Measurements from ENCODE around the gene CNTN4.

CNTN4 gene

GRCh38 chr3:2655229-2655701 is 556.6 kb downstream of the CNTN4 start:
- no peak overlapping the region for H3K27ac ChIP-seq
- TF ChIP-seq CTCF (IDR thresholded peaks at IDR 0.05; ENCODE audit: low read depth, low read length): no peak
- no peaks in the 10 kb centered on the region for H3K36me3 ChIP-seq
- DNase-seq: no peak
- H3K27me3 ChIP-seq (ENCODE audit: insufficient read depth, low read depth, severe bottlenecking): no peaks in the 10 kb centered on the region
- no peaks in the 10 kb centered on the region for H3K9me3 ChIP-seq (ENCODE audit: severe bottlenecking)
- H3K4me3 ChIP-seq (ENCODE audit: low read depth, low read length): no peak overlapping the region

GRCh38 chr3:2656806-2657777 is 558.4 kb downstream of the CNTN4 start:
- Histone ChIP-seq H3K36me3 (no peaks in the 10 kb centered on the region), H3K4me3 (ENCODE audit: low read depth, low read length) (no peak overlapping the region), H3K27ac (no peak overlapping the region), H3K27me3 (ENCODE audit: insufficient read depth, low read depth, severe bottlenecking) (no peaks in the 10 kb centered on the region), H3K9me3 (ENCODE audit: severe bottlenecking) (no peaks in the 10 kb centered on the region)
- DNase-seq: no peak
- TF ChIP-seq CTCF (IDR thresholded peaks at IDR 0.05; ENCODE audit: low read depth, low read length): no peak

GRCh38 chr3:2657971-2658370 is 559.3 kb downstream of the CNTN4 start:
- no peak for DNase-seq
- TF ChIP-seq CTCF (IDR thresholded peaks at IDR 0.05; ENCODE audit: low read depth, low read length): no peak
- Histone ChIP-seq H3K9me3 (ENCODE audit: severe bottlenecking) (no peaks in the 10 kb centered on the region), H3K4me3 (ENCODE audit: low read depth, low read length) (no peak overlapping the region), H3K27ac (no peak overlapping the region), H3K27me3 (ENCODE audit: insufficient read depth, low read depth, severe bottlenecking) (no peaks in the 10 kb centered on the region), H3K36me3 (no peaks in the 10 kb centered on the region)

- no peak for DNase-seq
- TF ChIP-seq CTCF (IDR thresholded peaks at IDR 0.05; ENCODE audit: low read depth, low read length): no peak
- H3K36me3 ChIP-seq: no peaks in the 10 kb centered on the region
- no peak overlapping the region for H3K27ac ChIP-seq
- H3K9me3 ChIP-seq (ENCODE audit: severe bottlenecking): no peaks in the 10 kb centered on the region
- no peaks in the 10 kb centered on the region for H3K27me3 ChIP-seq (ENCODE audit: insufficient read depth, low read depth, severe bottlenecking)
- H3K4me3 ChIP-seq (ENCODE audit: low read depth, low read length): no peak overlapping the region
Measured at GRCh38 chr3:2659896-2660295, 561.2 kb downstream of the CNTN4 start.

GRCh38 chr3:2661078-2661477 is 562.4 kb downstream of the CNTN4 start:
- Histone ChIP-seq H3K9me3 (ENCODE audit: severe bottlenecking) (no peaks in the 10 kb centered on the region), H3K27me3 (ENCODE audit: insufficient read depth, low read depth, severe bottlenecking) (no peaks in the 10 kb centered on the region)
- TF ChIP-seq CTCF (IDR thresholded peaks at IDR 0.05; ENCODE audit: low read depth, low read length): no peak

More at GRCh38 chr3:2661078-2661477, 562.4 kb downstream of the CNTN4 start:
- no peak overlapping the region for H3K4me3 ChIP-seq (ENCODE audit: low read depth, low read length)
- H3K36me3 ChIP-seq: no peaks in the 10 kb centered on the region
- no peak overlapping the region for H3K27ac ChIP-seq
- DNase-seq: no peak
